T1000 (cell line): ENCODE measurements around the gene TXNDC11.

ENCODE experiments used
- DNase-seq: peaks from one replicate; lab custom pipeline; 2025; ENCODE audit warnings: mixed read lengths; lab: John Stamatoyannopoulos, UW

TXNDC11 gene

DNA sequence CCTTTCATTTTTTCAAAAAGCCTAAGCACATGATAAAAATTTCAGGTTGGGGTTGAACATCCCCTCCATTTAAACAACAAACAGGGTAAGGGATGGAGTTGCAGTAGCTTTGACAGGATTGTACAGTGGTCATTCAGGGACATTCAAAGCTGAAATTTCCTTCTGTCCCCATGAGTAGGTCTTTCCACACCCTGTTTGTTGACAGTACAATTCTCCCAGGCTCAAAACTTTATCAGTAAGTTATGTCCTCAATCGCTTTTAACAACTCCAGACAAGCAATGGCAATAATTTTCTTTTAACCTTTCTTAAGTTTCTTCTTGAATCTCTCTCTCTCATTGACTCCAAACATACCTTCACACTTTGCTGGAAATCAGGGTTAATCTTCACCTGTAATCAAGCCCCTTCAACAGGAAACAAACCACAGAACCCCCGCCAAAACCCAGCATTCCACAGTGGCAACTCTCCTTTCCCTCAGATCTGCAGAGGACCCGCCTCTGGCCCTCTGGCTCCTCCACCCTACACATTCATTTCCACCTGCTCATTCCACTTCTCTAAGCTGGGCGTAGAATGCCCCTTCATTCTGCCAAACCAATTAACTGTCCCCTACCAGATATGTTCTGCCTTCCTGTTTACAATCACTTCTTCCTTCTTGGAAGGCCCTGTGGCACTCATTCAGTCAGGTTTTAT is 20.7 kb downstream of the TXNDC11 start:
- DNase-seq, result no peak

DNA sequence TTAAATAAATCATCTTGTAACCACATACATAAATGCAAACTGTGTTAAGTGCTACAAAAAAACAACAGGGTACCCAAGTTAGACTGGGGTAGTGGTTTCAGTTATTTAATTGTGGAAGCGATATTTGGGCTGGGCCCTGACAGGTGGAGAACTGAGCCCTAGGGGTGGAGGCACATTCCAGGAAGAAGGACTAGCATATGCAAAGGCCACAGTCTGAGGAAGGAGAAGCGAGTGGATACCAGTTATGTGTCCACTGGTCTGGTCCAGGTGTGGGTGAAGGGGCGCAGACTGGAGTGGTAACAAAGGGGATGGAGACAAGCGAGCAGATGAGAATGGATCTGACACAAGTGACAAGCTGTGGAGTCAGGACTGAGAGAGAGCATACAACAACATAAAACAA is 22.9 kb downstream of the TXNDC11 start:
- DNase-seq, result no peak

DNA sequence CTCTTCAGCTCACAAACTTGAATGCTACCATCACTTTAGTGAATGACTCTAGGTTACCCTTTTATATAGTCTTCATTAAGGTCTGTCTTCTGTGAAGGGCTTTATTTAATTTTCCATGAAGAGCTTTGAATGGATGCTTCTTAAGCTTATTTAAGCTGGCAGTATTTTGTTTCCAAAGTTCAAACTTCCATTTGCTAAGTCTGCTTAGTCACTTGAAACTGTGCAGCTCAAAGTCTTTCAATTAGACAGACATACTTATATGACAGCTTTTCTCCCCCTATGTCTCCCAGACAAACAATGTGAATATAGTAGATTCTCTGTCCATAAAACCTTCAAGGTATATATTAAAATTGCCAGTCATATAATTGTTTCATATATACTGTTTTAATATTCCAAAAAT is 23.5 kb downstream of the TXNDC11 start:
- no peak for DNase-seq

DNA sequence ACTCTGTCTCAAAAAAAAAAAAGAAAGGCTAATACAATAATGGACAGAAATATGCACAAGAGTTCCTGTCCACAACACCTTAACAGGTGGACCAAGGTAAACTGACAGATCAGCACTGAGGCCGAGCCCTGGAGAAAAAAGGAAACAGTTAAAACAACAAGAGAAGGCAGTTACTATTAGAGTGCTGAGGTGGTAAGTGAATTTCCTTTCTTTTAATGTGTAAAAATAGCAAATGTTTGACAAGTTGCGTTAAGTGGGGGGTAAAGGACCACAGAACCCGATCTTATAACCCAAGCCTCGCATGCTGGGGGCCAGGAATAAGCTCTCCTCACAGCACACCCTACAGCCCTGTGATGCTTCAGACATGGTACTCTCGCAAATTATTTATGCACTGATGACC is 24.8 kb downstream of the TXNDC11 start:
- no peak for DNase-seq

DNA sequence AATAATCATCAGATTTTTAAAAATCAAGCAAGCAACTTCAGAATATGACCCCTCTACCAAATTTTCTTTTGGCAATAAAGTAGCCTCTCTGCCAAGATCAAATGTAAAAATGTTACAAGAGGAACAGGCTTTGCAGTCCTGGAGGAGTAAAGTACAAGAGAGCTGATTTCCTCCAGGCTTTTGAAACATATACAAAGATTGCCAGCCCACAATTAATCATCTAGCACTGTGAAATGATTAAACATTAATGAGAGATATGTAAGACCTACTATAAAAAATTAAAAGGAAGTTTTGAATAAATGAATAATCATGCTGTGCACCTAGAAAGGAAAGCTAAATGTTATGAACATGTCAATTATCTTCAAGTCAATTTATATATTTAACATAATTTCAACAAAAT is 26.3 kb downstream of the TXNDC11 start:
- no peak for DNase-seq

DNA sequence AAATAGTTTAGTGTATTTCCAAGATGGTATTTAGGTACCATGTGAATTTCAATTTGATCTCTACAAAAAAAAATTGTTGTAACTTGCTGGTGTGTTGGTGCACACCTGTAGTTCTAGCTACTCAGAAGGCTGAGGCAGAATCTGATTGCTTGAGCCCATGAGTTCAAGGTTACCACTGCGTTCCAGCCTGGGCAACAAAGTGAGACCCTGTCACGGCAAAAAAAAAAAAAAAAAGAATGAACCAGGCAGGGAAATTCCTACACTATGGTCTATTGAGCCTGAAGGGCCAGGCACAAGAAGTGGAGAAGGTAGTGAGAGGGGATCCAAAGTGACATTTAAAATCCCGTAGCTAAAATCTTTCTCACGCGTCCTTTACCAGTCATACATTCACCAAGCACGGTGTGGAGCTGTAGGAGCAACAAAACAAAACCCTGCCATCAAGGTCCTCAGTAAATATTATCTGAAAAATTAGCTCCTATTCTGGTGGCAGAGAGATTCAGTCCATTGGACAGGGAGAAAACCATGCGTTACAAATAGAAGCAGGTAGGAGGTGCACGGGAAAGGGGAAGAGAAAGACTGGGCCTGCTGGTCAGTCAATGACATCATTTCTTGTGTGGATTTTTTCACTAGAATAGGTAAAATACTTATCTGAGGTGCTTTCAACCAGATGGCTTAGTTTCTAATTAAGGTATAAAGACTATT is 27.3 kb downstream of the TXNDC11 start:
- no peak for DNase-seq

DNA sequence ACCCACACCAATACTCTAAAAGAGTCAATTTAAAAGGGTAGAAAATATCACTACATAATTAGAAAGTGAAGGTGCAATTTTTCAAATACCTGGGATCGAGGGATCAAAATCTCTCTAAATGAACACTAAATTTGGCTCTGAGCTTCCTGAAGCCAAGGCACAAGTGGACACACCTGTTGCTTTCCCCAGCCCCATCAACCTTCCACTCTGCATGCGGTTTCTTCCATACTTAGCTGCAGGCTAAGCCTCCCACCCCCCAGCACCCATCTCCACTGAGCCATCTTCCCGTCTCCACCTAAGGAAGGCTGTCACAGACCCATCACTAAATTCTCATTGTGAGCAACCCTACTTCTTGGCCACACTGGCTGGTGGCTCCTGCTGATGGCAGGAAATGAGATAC is 30.5 kb downstream of the TXNDC11 start:
- no peak for DNase-seq

DNA sequence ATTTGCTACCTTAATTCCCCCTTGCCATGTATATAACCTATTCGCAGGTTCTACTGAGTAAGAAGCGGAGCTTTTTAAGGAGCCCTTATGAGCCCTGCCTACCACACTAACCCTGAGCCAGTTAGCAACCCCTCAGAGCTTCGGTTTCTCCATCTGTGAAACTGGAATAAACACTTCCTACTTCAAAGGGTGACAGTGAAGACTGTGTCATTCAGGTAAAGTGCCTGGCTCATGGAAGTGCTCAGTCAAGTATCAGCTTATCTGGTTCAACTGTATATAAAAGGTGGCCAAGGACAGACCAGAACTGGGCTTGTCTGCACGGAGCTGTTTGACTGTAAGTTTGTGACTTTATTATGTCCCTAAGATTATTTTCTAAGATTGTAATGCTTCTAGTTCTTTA is 31.0 kb downstream of the TXNDC11 start:
- DNase-seq, result no peak

DNA sequence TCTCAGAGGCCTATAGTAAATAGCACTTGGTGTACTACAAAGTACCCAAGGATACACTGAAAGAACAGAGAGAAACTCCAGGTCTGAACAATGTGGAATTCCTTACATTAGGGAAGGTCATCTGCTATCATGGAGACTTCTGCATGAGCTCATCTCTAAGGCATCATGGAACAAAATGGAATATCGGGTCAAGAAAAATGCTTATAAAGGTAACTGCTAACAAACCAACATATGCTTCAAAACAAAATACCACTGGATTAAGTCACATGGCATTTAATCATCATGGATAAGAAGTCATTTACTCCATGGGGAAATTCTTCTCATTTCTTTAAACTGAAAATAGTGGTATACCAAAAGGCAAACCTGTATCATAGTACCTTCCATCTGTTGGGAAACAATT is 34.2 kb downstream of the TXNDC11 start:
- DNase-seq, result no peak

DNA sequence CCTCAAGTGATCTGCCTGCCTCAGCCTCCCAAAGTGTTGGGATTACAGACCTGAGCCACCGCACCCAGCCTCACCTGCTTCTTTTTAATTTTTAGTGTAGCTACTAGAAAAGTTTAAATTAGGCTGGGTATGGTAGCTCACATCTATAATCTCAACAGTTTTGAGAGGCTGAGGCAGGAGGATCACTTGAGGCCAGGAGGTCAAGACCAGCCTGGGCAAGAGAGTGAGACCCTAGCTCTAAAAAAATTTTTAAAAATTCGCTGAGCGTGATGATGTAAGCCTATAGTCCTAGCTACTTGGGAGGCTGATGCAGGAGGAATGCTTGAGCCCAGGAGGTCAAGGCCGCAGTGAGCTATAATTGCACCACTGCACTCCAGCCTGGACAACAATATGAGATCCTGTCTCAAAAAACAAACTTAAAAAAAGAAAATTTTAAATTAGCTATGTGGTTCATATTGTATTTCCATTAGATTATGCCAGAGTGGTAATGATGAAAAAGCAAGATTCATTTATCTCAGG is 34.9 kb downstream of the TXNDC11 start:
- no peak for DNase-seq

DNA sequence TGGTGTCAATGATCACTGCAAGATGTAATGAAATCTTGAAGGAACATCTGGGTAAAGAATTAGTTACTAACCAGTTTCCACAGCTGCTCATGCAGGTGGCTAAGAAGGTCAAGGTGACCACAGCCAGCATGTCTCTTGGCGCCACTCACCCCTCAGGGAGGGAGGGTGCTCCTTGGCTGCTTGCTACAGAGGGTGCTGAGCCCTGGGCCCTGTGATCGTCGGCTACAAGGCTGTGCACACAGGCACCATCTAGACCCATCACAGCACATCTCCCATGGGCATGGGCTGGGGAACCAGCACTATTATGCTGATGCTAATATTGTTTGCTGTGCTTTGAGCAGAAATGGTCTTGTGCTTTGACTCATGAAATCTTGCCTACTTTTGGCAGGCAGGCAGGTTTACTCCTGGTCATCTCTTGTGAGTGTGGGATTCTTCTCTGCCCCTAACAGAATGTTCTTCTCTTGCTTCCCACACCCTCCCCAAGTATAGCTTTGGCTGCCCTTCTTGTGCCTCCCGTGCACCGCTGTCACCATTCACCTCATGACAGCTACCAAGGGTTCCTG is 36.4 kb downstream of the TXNDC11 start:
- no peak for DNase-seq

DNA sequence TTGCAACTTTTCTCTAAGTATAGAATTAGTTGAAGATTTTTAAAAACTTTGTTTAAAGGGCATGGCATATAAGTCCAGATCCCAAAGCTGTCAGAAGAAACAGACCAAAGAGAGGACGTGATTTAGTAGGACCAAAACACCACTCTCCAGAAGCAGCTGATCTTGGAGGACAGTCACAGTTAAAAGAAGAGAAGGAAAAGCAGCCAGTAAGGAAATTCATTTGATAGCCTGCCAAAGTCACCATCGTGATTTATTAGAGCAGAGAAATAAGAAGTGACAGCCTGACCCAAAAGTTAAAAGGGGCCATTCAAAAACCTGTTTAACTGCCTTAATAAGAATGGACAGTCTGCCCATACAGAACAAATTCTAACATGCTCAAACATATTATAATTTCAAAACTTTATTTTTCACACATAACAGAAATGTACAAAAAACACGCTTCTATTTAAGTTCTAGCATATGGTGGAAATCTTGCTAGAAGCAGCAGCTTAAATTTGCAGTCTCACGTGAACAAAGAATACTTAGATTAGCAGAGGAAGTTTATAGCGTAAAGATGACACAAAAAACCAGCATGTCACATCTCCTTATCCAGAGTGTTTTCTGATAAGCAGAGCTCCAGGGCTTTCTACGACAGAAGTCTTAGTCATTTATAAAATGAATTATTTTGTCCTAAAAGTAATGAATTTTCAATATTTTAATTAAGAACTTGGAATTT is 37.2 kb downstream of the TXNDC11 start:
- DNase-seq, result no peak

DNA sequence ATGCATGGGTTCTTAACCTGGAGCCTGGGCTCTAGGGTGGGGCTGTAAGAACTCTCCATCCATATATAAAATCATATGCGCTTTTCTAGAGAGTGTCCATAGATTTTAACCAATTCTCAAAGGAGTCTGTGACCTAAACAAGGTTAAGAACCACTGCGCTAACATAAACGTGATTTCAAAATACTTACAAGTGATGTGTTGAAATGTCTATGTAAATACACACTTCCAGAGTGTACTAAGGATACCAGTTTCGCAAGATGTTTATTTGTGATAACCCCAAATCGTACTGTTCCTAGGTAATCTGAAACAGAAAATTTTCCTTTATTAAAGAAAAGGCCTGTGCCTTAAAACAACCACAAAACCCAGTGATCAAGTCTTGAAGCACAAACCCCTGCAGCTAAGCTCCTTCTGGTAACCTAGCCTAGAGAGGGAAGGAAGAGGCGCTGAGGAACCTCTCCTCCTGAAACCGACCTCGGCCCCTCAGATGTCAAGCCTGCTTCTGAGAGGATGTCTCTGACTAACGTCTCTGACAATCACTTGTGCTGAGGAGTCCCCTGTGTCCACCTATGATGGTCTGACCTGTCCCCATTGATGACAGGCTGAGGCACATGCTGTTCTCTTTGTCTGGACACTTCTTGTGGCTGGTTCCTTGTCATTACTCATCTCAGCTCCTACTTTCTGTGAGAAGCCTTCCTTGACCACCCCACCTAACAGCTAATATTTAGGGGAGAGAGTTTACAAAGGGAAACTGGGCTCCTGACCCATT is 42.2 kb downstream of the TXNDC11 start:
- no peak for DNase-seq

DNA sequence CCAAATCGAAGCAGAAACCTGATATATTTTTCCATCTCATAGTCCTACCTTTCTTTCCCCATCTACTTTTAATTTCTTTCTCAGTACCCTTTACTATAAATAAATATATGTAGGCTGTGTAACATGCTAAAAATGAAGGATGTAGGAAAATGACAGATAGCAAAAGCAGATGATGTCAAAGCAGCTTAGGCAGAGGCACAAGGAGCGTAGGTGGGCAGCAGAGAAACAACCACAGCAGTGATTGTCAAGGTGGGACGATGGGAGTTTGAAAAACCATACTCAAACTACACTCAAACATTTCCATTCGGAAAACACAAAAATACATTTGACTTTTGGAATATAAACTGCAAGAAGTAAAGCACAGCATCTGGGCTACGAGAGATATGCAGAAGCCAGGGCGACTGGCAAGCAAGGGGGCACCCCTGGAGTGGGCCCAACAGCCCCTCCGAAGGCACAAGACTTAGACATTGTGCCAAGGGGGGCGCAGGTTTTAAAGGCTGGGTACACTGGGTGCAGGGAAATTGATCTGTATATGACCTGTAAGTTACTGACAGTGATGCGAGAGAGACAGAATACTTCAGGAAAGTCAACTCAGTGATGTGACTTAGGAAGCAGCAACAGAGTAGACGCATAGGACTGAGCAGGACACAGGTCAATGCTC is 43.3 kb downstream of the TXNDC11 start:
- no peak for DNase-seq

DNA sequence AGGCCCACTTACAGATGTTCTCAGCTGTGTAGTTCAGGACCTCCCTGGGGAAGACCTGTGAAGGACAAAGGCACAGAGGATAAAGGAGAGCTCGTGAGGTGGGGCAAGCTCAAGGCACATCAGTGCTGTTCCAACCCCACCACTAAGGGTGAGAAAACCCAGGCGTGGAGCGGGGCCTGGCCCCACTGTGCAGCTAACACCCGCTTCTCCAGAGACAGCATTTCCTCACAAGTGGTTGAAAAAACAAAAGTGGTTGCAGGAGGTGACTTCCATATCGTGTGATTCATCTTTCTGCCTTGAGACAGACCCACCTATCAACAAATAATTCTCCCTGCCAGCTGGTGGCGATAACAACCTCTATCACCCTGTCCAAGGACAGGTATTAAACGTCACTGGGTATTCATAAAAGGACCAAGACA is 44.4 kb downstream of the TXNDC11 start:
- no peak for DNase-seq

DNA sequence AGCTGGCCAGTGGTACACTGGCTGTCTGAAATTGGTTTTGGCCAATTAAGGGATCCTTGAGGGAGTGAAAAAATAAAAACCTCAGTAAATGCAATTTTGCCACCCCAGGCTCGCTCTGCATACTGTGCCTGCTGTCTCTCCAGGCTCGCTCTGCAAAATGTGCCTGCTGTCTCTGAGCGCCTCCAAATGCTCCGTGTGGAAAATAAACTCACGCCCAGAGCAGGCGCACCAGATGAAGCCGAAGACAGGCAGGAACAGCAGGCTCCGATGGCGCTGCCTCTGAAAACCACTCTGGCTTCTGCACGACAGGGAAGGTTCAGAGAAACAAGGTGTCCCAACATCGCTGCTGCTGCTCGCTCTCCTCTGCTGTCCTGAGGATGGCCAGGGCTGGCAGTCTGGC is 45.3 kb downstream of the TXNDC11 start:
- no peak for DNase-seq

DNA sequence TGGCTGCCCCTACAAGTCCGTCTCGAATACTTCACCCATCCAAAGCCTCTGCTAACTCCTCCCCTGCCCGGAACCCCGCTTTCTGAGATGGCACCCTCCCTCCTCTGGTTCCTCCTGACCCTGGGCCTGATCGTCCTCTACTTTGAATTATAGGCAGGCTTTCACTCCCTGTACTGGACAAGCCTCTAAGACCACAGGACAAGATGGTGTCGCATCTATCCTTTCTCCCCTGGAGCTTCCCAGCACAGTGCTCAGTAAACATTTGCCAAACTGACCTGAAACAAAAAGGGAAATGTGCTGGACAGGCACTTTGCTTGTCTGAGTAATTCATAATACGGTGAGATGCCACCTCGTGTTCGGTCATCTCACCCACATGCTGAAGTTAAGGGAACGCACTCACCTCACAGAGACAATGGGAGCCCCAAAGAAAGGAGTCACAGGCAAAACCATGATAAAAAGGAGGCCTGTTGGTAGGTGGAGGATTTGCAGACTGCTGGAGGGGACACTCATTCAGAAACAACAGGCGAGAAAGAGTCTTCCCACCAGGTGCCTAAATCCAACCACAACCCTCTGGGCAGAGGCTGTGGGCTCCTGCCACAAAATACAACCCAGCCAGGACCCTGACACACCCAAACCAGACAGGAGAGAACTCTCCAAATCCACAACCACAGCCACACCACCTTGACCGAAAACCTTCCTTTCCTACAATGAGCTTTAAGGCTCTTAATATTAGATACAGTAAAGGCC is 46.2 kb downstream of the TXNDC11 start:
- DNase-seq, result no peak

DNA sequence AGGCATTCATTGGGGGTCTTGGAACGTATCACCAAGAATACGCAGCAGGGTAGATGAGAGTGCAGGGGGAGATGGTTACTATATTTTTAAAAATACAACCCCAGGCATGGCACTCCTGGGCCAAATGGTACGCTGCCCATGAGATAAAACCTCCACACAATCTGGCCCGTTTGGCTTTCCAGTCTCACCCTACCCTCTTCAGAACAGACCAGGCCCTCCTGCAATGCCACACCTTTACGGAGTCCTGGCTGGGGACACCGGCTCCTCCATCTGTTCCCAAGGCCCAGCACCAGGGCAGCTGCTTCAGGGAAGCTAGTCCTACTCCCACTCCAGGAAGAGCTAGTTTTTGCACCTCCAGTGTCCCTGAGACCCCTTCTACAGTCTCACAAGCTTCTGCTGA is 50.0 kb downstream of the TXNDC11 start:
- no peak for DNase-seq

DNA sequence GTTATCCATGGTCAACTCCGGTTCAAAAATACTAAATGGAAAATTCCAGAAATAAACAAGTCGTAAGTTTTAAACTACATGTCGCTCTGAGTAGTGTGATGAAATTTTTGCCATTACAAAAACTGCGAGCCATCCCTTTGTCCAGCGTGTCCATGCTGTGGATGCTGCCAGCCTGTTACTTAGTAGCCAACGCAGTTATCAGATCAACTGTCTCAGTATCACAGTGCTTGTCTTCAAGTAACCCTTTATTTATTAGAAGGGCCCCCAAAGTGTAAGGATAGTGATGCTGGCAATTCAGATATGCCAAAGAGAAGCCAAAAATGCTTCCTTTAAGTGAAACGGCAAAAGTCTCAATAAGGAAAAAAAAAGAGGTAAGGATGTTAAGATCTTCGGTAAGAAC is 50.5 kb downstream of the TXNDC11 start:
- no peak for DNase-seq

DNA sequence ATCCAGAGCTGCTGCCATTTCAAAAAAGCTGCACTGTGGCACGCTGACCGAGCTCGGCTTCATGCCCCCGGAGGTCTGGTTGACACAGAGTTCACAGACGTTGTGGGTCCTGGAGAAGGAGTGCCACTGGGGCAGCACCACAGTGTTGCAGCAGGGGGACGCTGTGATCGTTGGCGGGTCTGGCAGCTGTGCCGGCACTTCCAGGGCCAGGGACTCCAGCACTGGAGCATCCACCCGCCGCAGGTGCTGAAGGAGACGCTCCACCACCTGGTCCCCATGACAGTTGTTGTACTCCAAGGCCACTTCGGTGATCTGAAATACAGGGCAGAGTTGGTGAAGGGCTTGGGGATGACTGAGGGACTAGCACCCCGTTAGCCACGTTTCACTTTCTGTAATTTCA is 50.9 kb downstream of the TXNDC11 start:
- DNase-seq, result no peak

DNA sequence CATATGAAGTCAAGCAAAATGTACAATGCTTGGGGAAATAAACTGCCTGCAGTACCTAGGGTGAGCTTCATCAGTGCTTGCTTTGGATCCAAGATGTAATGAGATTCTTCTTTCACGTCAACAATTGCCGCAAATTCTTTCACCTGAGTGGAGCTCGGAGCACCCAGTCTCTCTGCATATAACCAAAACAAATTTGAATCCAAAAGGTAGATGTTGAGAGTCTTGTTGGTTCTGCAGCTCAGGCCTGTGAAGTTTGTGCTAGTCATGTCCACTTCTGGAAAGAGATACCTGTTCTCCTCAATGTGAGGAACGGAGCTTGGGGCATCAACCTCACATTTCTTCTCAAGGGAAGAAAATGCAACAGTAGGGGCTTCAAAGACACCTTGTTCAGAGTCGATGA is 51.4 kb downstream of the TXNDC11 start:
- DNase-seq, result no peak
